K562 (cell line): Measurements from ENCODE around the gene LDB1. TPM values are rescaled to one million over a fixed set of nuclear protein-coding genes. Genes with fewer than 3 reads are reported as not detected.

Experiments used
- ATAC-seq: fragments of 200-7000 bp; cut with Tn5 transposase; 3 replicates; pipeline ENCODE4 v1.9.1; 2020; ENCODE audit warnings: moderate library complexity
- BruUV-seq: library from RNA; stranded (reverse); fragments of 400-500 nt; replicated peaks from 2 replicates; lab custom pipeline; 2021; lab: Mats Ljungman, UMichigan
- CTCF ChIA-PET: fragments of 300-600 bp; formaldehyde crosslinking; extraction: SDS; loops from one replicate; lab custom pipeline; 2021; ENCODE audit warnings: low intra/inter-chr PET ratio; lab: Yijun Ruan, JAX
- POLR2A ChIA-PET: fragments of 300-600, 350-650 bp; sonication (Branson Sonifier 250); formaldehyde crosslinking; extraction: SDS; loops from one replicate; lab custom pipeline; 2021; ENCODE audit warnings: antibody characterized with exemption, inconsistent platforms; lab: Yijun Ruan, JAX
- DNase-seq, 4 experiments: peaks; one replicate each; pipeline versions ENCODE4 v3.0.0 to v3.0.0-alpha.2; 2011 to 2018; ENCODE audit warnings: low spot score in 3 of 4, mixed read lengths in 3 of 4; ENCODE audit errors: extremely low read depth in 1 of 4
- FAIRE-seq: peaks from 2 replicates; lab custom pipeline; 2011; peaks lifted over from hg19 to GRCh38; lab: Jason Lieb, UNC
- H2AFZ ChIP-seq: 2 replicates; pipeline ENCODE4 v1.6.0; 2011; ENCODE audit warnings: low read depth, low read length, control low read depth, inconsistent platforms
- H3K27ac ChIP-seq: fragments of 200-600 bp; 3 replicates; pipeline ENCODE4 v1.8.0; 2011; ENCODE audit warnings: low read depth, mild to moderate bottlenecking, control low read depth, inconsistent platforms, low read length, moderate library complexity, mixed read lengths; ENCODE audit errors: extremely low read depth
- H3K27me3 ChIP-seq, 2 experiments: fragments of 300-600 bp in 1 of 2; 2 replicates in 1 of 2; 3 replicates in 1 of 2; pipeline versions ENCODE4 v1.6.0 to v1.8.0; 2011; ENCODE audit warnings: inconsistent platforms in 2 of 2, low read length in 2 of 2, mild to moderate bottlenecking in 1 of 2, mixed read lengths in 1 of 2, moderate library complexity in 1 of 2; ENCODE audit not compliant: control insufficient read depth in 2 of 2, insufficient read depth in 2 of 2
- H3K36me3 ChIP-seq: fragments of 300-600 bp; 3 replicates; pipeline ENCODE4 v1.8.0; 2011; ENCODE audit warnings: mild to moderate bottlenecking, low read length, inconsistent platforms; ENCODE audit not compliant: control insufficient read depth, insufficient read depth
- H3K4me1 ChIP-seq, 2 experiments: fragments of 200-600 bp in 1 of 2; replicated peaks in 1 of 2; 2 replicates in 1 of 2; 3 replicates in 1 of 2; pipeline versions ENCODE4 v1.5.1 to v1.8.0; 2011; ENCODE audit warnings: inconsistent platforms in 2 of 2, low read length in 2 of 2, mild to moderate bottlenecking in 1 of 2, mixed read lengths in 1 of 2, moderate library complexity in 1 of 2; ENCODE audit not compliant: control insufficient read depth in 2 of 2, insufficient read depth in 2 of 2
- H3K4me2 ChIP-seq: 2 replicates; pipeline ENCODE4 v1.6.1; 2011; ENCODE audit warnings: low read length, control low read depth, inconsistent platforms, mixed read lengths; ENCODE audit not compliant: insufficient read depth
- H3K4me3 ChIP-seq: fragments of 200-600 bp; sonication (generic), shearing (Covaris generic); 2 replicates; pipeline ENCODE4 v1.5.1; 2016; ENCODE audit warnings: control low read depth, inconsistent platforms
- H3K79me2 ChIP-seq: fragments of 200-600 bp; 3 replicates; pipeline ENCODE4 v1.8.0; 2011; ENCODE audit warnings: low read length, inconsistent platforms; ENCODE audit not compliant: control insufficient read depth, insufficient read depth
- H3K9ac ChIP-seq, 2 experiments: 2 replicates each; pipeline versions ENCODE4 v1.6.0 to v1.6.1; 2011; ENCODE audit warnings: low read depth in 2 of 2, low read length in 2 of 2, control low read depth in 1 of 2, inconsistent platforms in 1 of 2, mild to moderate bottlenecking in 1 of 2, mixed read lengths in 1 of 2; ENCODE audit not compliant: insufficient read depth in 1 of 2
- H3K9me1 ChIP-seq: one replicate; pipeline ENCODE4 v1.6.0; 2011; ENCODE audit warnings: inconsistent platforms, mild to moderate bottlenecking, low read length, moderate library complexity; ENCODE audit not compliant: control insufficient read depth, insufficient read depth
- H3K9me3 ChIP-seq: replicated peaks from 2 replicates; pipeline ENCODE4 v1.5.1; 2011; ENCODE audit warnings: low read depth, low read length, inconsistent platforms; ENCODE audit not compliant: control insufficient read depth, insufficient read depth
- H4K20me1 ChIP-seq: replicated peaks from 2 replicates; pipeline ENCODE4 v1.6.1; 2011; ENCODE audit warnings: low read length, inconsistent platforms, mixed read lengths; ENCODE audit not compliant: control insufficient read depth, insufficient read depth
- EHMT2 ChIP-seq: fragments of 450-650 bp; IDR thresholded peaks from 2 replicates; pipeline ENCODE4 v1.6.1; 2018; ENCODE audit warnings: antibody characterized with exemption
- MCM5 ChIP-seq: fragments of 450-650 bp; IDR thresholded peaks from 2 replicates; pipeline ENCODE4 v1.6.1; 2016; ENCODE audit warnings: low read depth
- PHTF2 ChIP-seq: fragments of 250-450 bp; sonication (Bioruptor Pico); IDR thresholded peaks from 2 replicates; pipeline ENCODE4 v1.5.0; 2021; ENCODE audit warnings: mild to moderate bottlenecking
- XRCC5 ChIP-seq: fragments of 200-400 bp; formaldehyde crosslinking; IDR thresholded peaks from 2 replicates; pipeline ENCODE4 v1.6.1; 2017; ENCODE audit warnings: low read depth, mild to moderate bottlenecking, low read length
- ZNF324 ChIP-seq: fragments of 250-450 bp; sonication (Bioruptor Pico); IDR thresholded peaks from 2 replicates; pipeline ENCODE4 v1.4.0; 2020; ENCODE audit warnings: mild to moderate bottlenecking
- ZNF696 ChIP-seq: fragments of 250-450 bp; sonication (Bioruptor Pico); conservative IDR thresholded peaks from 2 replicates; pipeline ENCODE4 v1.4.0; 2020; ENCODE audit warnings: mild to moderate bottlenecking, moderate library complexity
- WGBS: fragments of 100-300 bp; shearing (Covaris generic); methylation state at CpG from one replicate; pipeline ENCODE4 v1.1.6; 2016; ENCODE audit warnings: low coverage, mixed read lengths; ENCODE audit not compliant: insufficient coverage; ENCODE audit errors: missing lambda C conversion rate; 5-methylcytosine and 5-hydroxymethylcytosine counted together
- in situ Hi-C: fragments of 300-500 bp; cut with MboI; formaldehyde crosslinking; loops from 4 replicates; pipeline ENCODE4 v1.15.0; 2018; ENCODE audit warnings: inconsistent platforms, mixed read lengths
- intact Hi-C: fragments of 100-400 bp; cut with micrococcal nuclease; formaldehyde crosslinking; loops from 2 replicates; pipeline ENCODE4 v1.14.2; 2022
- polyA plus RNA-seq, 8 experiments: library from polyadenylated mRNA; depleted of rRNA in 4 of 8; stranded (reverse) in 5 of 8; unstranded in 3 of 8; fragments of >200 nt; fragmentation: Nextera tagmentation in 2 of 8; fragmentation: Illumina TruSeq in 1 of 8; extraction: Ambion mirVana in 2 of 8; extraction: Trizol in 1 of 8; gene quantifications; 2 replicates each; pipeline versions ENCODE4 v1.2.1 to v1.2.3, GENCODE V29; 2011 to 2014; ENCODE audit warnings: inconsistent platforms in 1 of 8, missing spikeins in 1 of 8
- total RNA-seq, 7 experiments: library from RNA; depleted of rRNA in 6 of 7; stranded (reverse); fragments of >200 nt in 6 of 7; fragmentation: Illumina TruSeq in 2 of 7; extraction: Trizol in 2 of 7; gene quantifications; 2 replicates each; pipeline versions ENCODE4 v1.2.1 to v1.2.3, GENCODE V29; 2011 to 2021; ENCODE audit warnings: low replicate concordance in 1 of 7
- TF ChIP-seq, protein P1 (sequence below): fragments of 450-650 bp; formaldehyde crosslinking; conservative IDR thresholded peaks from 2 replicates; pipeline ENCODE4 v1.4.0; 2022; ENCODE audit warnings: mild to moderate bottlenecking, missing genetic modification characterization
- TF ChIP-seq, protein P2 (sequence below): fragments of 450-650 bp; IDR thresholded peaks from 2 replicates; pipeline ENCODE4 v1.6.1; 2016; ENCODE audit warnings: borderline replicate concordance

LDB1 gene
- total and polyA plus RNA-seq, 9 of the 15 experiments (the other 6 are each of a cell fraction or from before 2014, with no cell fraction given): 1.9 to 137 (median 105) TPM

DNA sequence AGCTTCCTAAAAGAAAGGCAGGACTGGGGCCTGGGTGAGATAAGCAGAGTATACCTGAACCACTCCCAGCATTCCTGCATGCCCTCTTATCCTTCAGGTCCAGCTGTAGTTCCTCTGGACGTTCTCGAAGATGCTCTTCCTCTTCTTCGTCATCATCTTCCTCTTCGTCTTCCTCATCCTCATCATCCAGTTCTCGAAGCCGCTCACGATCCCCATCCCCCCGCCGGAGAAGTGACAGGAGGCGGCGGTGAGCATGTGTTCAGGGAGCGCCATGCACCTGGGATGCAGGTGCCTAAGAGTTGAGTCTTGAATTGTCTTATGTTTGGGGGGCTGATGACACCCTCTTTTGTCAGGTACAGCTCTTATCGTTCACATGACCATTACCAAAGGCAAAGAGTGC lies 28.1 kb upstream of the LDB1 start:
- TF ChIP-seq ZNF696: no peak
- no peak for TF ChIP-seq ZNF324
- TF ChIP-seq, protein P1, sequence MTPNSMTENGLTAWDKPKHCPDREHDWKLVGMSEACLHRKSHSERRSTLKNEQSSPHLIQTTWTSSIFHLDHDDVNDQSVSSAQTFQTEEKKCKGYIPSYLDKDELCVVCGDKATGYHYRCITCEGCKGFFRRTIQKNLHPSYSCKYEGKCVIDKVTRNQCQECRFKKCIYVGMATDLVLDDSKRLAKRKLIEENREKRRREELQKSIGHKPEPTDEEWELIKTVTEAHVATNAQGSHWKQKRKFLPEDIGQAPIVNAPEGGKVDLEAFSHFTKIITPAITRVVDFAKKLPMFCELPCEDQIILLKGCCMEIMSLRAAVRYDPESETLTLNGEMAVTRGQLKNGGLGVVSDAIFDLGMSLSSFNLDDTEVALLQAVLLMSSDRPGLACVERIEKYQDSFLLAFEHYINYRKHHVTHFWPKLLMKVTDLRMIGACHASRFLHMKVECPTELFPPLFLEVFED: no peak
- TF ChIP-seq PHTF2 (CRISPR knock-in tag): no peak
- no peak for TF ChIP-seq MCM5
- Histone ChIP-seq H3K27ac (no peak overlapping the region), H3K9me1 (no peaks in the 10 kb centered on the region), H4K20me1 (peaks cover 3% of the 10 kb centered on the region; the same call in 1 of the 2 replicates), H3K79me2 (peaks cover 12% of the 10 kb centered on the region), H3K36me3 (peaks cover 81% of the 10 kb centered on the region), H3K9me3 (no peaks in the 10 kb centered on the region), H3K4me1 (peaks cover 6 to 11% of the 10 kb centered on the region in 2 experiments; a peak in 3 of 5 replicates), H3K4me3 (no peak overlapping the region), H3K27me3 (no peaks in the 10 kb centered on the region), H3K9ac (no peak overlapping the region; a peak in 1 of 4 replicates), H3K4me2 (no peak overlapping the region), H2AFZ (no peak overlapping the region)
- no peak for ATAC-seq
- 89% methylated on average over 7 of the region's 13 CpGs for WGBS
- no TSS peak for BruUV-seq
- no peak for FAIRE-seq
- POLR2A ChIA-PET: interaction anchor here (9.9 kb wide), 1 partner anchor 10 kb away, joined by 92 read pairs; no protein-coding TSS in a partner anchor
- CTCF ChIA-PET: no interaction called here
- DNase-seq: no peak
- intact Hi-C loops (no loop called here), in situ Hi-C loops (no loop called here)

DNA sequence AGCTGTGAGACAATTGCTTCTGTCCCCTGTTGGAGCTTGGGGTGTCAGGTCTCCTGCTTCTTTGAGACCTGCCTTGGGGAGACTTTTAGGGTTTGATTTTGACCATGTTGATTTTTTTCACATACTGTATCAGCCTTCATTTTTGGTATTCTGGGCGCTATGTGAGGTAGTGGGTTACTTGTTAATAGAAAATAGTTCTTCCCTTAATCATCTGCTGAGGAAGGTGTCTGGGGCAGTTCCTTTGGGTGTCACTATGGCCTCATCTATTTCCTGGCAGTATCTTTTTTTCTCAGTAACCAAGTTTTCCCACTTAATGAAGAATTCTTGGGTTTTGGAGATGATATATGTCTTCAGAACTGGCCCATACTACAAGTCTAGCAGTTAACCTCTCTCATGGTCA lies 27.4 kb upstream of the LDB1 start:
- DNase-seq: no peak
- Histone ChIP-seq H3K4me1 (peaks cover 6 to 11% of the 10 kb centered on the region in 2 experiments; a peak in 3 of 5 replicates), H3K27me3 (no peaks in the 10 kb centered on the region), H3K9me1 (no peaks in the 10 kb centered on the region), H3K9me3 (no peaks in the 10 kb centered on the region), H3K79me2 (peaks cover 5% of the 10 kb centered on the region), H3K4me2 (no peak overlapping the region), H3K36me3 (peaks cover 81% of the 10 kb centered on the region), H3K4me3 (no peak overlapping the region), H2AFZ (no peak overlapping the region), H4K20me1 (no peaks in the 10 kb centered on the region), H3K9ac (no peak overlapping the region), H3K27ac (no peak overlapping the region)
- ChIA-PET CTCF (no interaction called here), POLR2A (interaction anchor here (9.9 kb wide), 1 partner anchor 9 kb away, joined by 92 read pairs; no protein-coding TSS in a partner anchor)
- no peak for ATAC-seq
- TF ChIP-seq, protein P2, sequence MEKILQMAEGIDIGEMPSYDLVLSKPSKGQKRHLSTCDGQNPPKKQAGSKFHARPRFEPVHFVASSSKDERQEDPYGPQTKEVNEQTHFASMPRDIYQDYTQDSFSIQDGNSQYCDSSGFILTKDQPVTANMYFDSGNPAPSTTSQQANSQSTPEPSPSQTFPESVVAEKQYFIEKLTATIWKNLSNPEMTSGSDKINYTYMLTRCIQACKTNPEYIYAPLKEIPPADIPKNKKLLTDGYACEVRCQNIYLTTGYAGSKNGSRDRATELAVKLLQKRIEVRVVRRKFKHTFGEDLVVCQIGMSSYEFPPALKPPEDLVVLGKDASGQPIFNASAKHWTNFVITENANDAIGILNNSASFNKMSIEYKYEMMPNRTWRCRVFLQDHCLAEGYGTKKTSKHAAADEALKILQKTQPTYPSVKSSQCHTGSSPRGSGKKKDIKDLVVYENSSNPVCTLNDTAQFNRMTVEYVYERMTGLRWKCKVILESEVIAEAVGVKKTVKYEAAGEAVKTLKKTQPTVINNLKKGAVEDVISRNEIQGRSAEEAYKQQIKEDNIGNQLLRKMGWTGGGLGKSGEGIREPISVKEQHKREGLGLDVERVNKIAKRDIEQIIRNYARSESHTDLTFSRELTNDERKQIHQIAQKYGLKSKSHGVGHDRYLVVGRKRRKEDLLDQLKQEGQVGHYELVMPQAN: no peak
- TF ChIP-seq XRCC5: no peak
- no peak for TF ChIP-seq EHMT2
- BruUV-seq: no TSS peak
- intact Hi-C loops (no loop called here), in situ Hi-C loops (no loop called here)
- no peak for FAIRE-seq
- WGBS: 100% methylated on average over 1 of the region's 1 CpG
